Ramos (cell line): Measurements from ENCODE around the gene WIPI1.
"Not testable (repeated sequence)": the region's sequence is repeated elsewhere in the genome, so short reads cannot be mapped to it uniquely, and the experiment has no call there.

Source experiments
- in situ Hi-C: fragments of 300-500 bp; cut with MboI; formaldehyde crosslinking; loops from one replicate; pipeline ENCODE4 v1.14.3; 2022; ENCODE audit warnings: low sequenced_read_pairs; ENCODE audit not compliant: unreplicated experiment

Gene WIPI1

GRCh38 chr17:68378268-68379176 is 78.8 kb downstream of the WIPI1 start:
- in situ Hi-C loops: no loop called here

GRCh38 chr17:68377771-68378267 is 79.5 kb downstream of the WIPI1 start:
- in situ Hi-C loops: no loop called here

GRCh38 chr17:68376178-68376577 is 81.1 kb downstream of the WIPI1 start:
- in situ Hi-C loops: not testable (repeated sequence)

- in situ Hi-C loops: no loop called here
These were observed 81.7 kb downstream of the WIPI1 start for GRCh38 chr17:68375566-68375965.
